ENCODE measurements around the gene CCSER1. TPM values are rescaled to one million over a fixed set of nuclear protein-coding genes. Genes with fewer than 3 reads are reported as not detected.

The CCSER1 gene
- polyA plus RNA-seq, 1 experiment, result not detected

GRCh38 chr4:90084277-90084966, 42.8 kb upstream of the CCSER1 start:
- H3K4me3 ChIP-seq (ENCODE audit: low read depth, low read length), result no peak overlapping the region
- POLR2A ChIA-PET, result no interaction called here
- no peak for DNase-seq (ENCODE audit: low read depth)

DNA sequence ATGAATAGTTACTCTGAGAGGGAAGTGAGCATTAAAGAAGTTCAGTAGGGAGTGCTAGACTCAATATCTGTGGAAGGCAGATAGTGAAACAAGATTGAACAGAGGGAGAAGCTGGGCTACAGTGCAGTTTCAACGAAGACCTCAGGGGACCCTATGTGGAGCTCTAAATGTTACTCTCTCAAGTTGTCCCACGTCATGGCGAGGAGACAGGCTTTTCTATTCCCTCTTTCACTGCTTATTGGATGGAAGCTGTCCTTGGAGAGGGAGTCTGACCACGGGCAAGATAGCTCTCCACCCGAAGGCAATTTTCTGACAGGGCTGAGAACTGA, 42.3 kb upstream of the CCSER1 start:
- ChIA-PET CTCF (no interaction called here), POLR2A (no interaction called here)
- no peaks in the 10 kb centered on the region for H3K27me3 ChIP-seq (ENCODE audit: control insufficient read depth, insufficient read depth, low read length)
- no peak for DNase-seq (ENCODE audit: low read depth)
- TF ChIP-seq, protein P1, sequence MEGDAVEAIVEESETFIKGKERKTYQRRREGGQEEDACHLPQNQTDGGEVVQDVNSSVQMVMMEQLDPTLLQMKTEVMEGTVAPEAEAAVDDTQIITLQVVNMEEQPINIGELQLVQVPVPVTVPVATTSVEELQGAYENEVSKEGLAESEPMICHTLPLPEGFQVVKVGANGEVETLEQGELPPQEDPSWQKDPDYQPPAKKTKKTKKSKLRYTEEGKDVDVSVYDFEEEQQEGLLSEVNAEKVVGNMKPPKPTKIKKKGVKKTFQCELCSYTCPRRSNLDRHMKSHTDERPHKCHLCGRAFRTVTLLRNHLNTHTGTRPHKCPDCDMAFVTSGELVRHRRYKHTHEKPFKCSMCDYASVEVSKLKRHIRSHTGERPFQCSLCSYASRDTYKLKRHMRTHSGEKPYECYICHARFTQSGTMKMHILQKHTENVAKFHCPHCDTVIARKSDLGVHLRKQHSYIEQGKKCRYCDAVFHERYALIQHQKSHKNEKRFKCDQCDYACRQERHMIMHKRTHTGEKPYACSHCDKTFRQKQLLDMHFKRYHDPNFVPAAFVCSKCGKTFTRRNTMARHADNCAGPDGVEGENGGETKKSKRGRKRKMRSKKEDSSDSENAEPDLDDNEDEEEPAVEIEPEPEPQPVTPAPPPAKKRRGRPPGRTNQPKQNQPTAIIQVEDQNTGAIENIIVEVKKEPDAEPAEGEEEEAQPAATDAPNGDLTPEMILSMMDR (IDR thresholded peaks at IDR 0.05; ENCODE audit: insufficient read depth, low read depth, low read length), result no peak
- H3K36me3 ChIP-seq (ENCODE audit: control insufficient read depth, insufficient read depth, low read length), result no peaks in the 10 kb centered on the region
- H3K4me3 ChIP-seq (ENCODE audit: low read depth, low read length), result no peak overlapping the region

More at GRCh38 chr4:90084277-90084966, 42.8 kb upstream of the CCSER1 start:
- TF ChIP-seq, protein P1 (IDR thresholded peaks at IDR 0.05; ENCODE audit: insufficient read depth, low read depth, low read length), result no peak
- Histone ChIP-seq H3K27me3 (ENCODE audit: control insufficient read depth, insufficient read depth, low read length) (no peaks in the 10 kb centered on the region), H3K36me3 (ENCODE audit: control insufficient read depth, insufficient read depth, low read length) (no peaks in the 10 kb centered on the region)
- CTCF ChIA-PET, result no interaction called here

GRCh38 chr4:90093526-90093925, 33.7 kb upstream of the CCSER1 start:
- CTCF ChIA-PET, result no interaction called here
- TF ChIP-seq, protein P1 (IDR thresholded peaks at IDR 0.05; ENCODE audit: insufficient read depth, low read depth, low read length), result no peak
- H3K27me3 ChIP-seq (ENCODE audit: control insufficient read depth, insufficient read depth, low read length), result no peaks in the 10 kb centered on the region
- no peak overlapping the region for H3K4me3 ChIP-seq (ENCODE audit: low read depth, low read length)
- POLR2A ChIA-PET, result no interaction called here
- H3K36me3 ChIP-seq (ENCODE audit: control insufficient read depth, insufficient read depth, low read length), result no peaks in the 10 kb centered on the region
- DNase-seq (ENCODE audit: low read depth), result no peak

DNA sequence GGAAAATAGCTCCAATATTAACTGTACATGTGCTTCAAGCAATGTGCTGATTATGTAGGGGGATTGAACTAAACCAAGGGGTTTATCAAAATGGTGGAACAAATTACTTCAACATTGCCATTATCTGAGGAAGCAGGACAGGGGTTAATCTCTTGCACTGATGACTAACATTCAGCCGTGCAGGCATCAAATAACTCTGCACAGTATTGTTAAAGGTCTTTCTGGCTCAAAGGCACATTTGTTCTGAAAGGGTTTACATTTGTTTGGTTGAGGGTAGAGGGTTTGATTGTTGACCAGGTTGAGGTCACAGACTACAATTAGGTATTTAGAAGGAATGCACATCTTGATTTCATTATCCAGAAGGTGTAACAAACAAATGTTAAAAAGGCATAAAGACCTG, 32.2 kb upstream of the CCSER1 start:
- Histone ChIP-seq H3K36me3 (ENCODE audit: control insufficient read depth, insufficient read depth, low read length) (no peaks in the 10 kb centered on the region), H3K27me3 (ENCODE audit: control insufficient read depth, insufficient read depth, low read length) (no peaks in the 10 kb centered on the region), H3K4me3 (ENCODE audit: low read depth, low read length) (no peak overlapping the region)
- no peak for DNase-seq (ENCODE audit: low read depth)
- POLR2A ChIA-PET, result no interaction called here
- CTCF ChIA-PET, result no interaction called here
- TF ChIP-seq, protein P1 (IDR thresholded peaks at IDR 0.05; ENCODE audit: insufficient read depth, low read depth, low read length), result no peak

DNA sequence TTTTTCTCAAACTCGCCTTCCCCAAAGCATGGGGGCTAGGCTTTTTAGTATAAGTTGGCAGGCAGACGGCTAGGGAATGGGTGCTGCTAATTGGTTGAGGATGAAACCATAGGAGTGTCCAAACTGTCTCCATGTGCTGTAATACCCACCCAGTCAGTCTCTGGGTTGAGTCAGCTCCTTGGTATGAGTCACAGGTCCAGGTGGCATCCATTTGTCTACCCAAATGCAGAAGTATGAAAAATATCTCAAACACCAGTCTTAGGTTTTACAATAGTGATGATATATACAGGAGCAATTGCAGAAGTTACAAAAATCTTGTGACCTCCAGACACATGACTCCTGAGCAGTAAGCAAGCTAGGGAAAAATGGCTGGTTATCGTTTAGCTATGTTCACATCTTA, 27.4 kb upstream of the CCSER1 start:
- DNase-seq (ENCODE audit: low read depth), result no peak
- ChIA-PET POLR2A (no interaction called here), CTCF (no interaction called here)
- H3K4me3 ChIP-seq (ENCODE audit: low read depth, low read length), result no peak overlapping the region
- TF ChIP-seq, protein P1 (IDR thresholded peaks at IDR 0.05; ENCODE audit: insufficient read depth, low read depth, low read length), result no peak
- H3K36me3 ChIP-seq (ENCODE audit: control insufficient read depth, insufficient read depth, low read length), result no peaks in the 10 kb centered on the region
- H3K27me3 ChIP-seq (ENCODE audit: control insufficient read depth, insufficient read depth, low read length), result no peaks in the 10 kb centered on the region

Data from BJ (cell line).